HG03558 (cell line): ENCODE measurements around the gene RNF111.
"Not testable (repeated sequence)": the region's sequence is repeated elsewhere in the genome, so short reads cannot be mapped to it uniquely, and the experiment has no call there.

ENCODE experiments used
- ATAC-seq: cut with Tn5 transposase; IDR thresholded peaks from one replicate; pipeline ENCODE4 v1.9.1; 2021; ENCODE audit warnings: moderate number of reproducible peaks; ENCODE audit not compliant: unreplicated experiment; ENCODE audit errors: extremely low read depth

The RNF111 gene

GRCh38 chr15:59120937-59121336 lies 133.5 kb downstream of the RNF111 start:
- no peak for ATAC-seq

- ATAC-seq = no peak
These were observed 136.8 kb downstream of the RNF111 start for GRCh38 chr15:59124261-59124660.

GRCh38 chr15:59125683-59126082 lies 138.2 kb downstream of the RNF111 start:
- not testable (repeated sequence) for ATAC-seq

GRCh38 chr15:59127255-59127654 lies 139.8 kb downstream of the RNF111 start:
- not testable (repeated sequence) for ATAC-seq

- no peak for ATAC-seq
These were observed 144.0 kb downstream of the RNF111 start for GRCh38 chr15:59131456-59131855.

- ATAC-seq = no peak
These were observed 144.6 kb downstream of the RNF111 start for GRCh38 chr15:59131969-59132562.

GRCh38 chr15:59133929-59134427 lies 146.5 kb downstream of the RNF111 start:
- no peak for ATAC-seq

- ATAC-seq = no peak
These were observed 150.1 kb downstream of the RNF111 start for GRCh38 chr15:59137566-59137965.

GRCh38 chr15:59138243-59138642 lies 150.8 kb downstream of the RNF111 start:
- ATAC-seq = no peak

- no peak for ATAC-seq
These were observed 153.2 kb downstream of the RNF111 start for GRCh38 chr15:59140422-59141226.

GRCh38 chr15:59143281-59143680 lies 155.8 kb downstream of the RNF111 start:
- ATAC-seq = no peak

- not testable (repeated sequence) for ATAC-seq
These were observed 157.1 kb downstream of the RNF111 start for GRCh38 chr15:59144594-59144993.
